H1 (cell line): ENCODE measurements around the gene CFAP54. TPM values are rescaled to one million over a fixed set of nuclear protein-coding genes. Genes with fewer than 3 reads are reported as not detected.
A peak's percentile ranks its signal among the peaks of the same experiment; 100 is the strongest.

Experiments used
- CTCF ChIA-PET: fragments of 300-600 bp; sonication (Branson Sonifier 250); formaldehyde crosslinking; loops from one replicate; lab custom pipeline; 2021; ENCODE audit not compliant: partially characterized antibody; lab: Charles Lee
- POLR2A ChIA-PET: fragments of 300-600 bp; sonication (Branson Sonifier 250); formaldehyde crosslinking; loops from one replicate; lab custom pipeline; 2021; ENCODE audit warnings: inconsistent platforms; ENCODE audit not compliant: partially characterized antibody; lab: Charles Lee
- DNase-seq, 2 experiments: peaks; one replicate each; pipeline versions ENCODE4 v3.0.0 to v3.0.0-alpha.2; 2010 to 2022; ENCODE audit warnings: low spot score in 2 of 2, low read depth in 1 of 2, mixed read lengths in 1 of 2
- FAIRE-seq: peaks from 2 replicates; lab custom pipeline; 2011; peaks lifted over from hg19 to GRCh38; lab: Jason Lieb, UNC
- H2AFZ ChIP-seq: 2 replicates; pipeline ENCODE4 v1.8.1; 2012; ENCODE audit warnings: low read length, inconsistent platforms
- H2AK5ac ChIP-seq: 2 replicates; pipeline ENCODE4 v1.6.1; 2013; ENCODE audit warnings: low read depth, low read length
- H2BK120ac ChIP-seq: replicated peaks from 2 replicates; pipeline ENCODE3; 2013; ENCODE audit warnings: low read depth, low read length, inconsistent platforms
- H2BK12ac ChIP-seq: 2 replicates; pipeline ENCODE4 v1.6.1; 2013; ENCODE audit warnings: low read depth, low read length
- H2BK15ac ChIP-seq: 2 replicates; pipeline ENCODE4 v1.6.1; 2013; ENCODE audit warnings: low read length
- H2BK20ac ChIP-seq: 2 replicates; pipeline ENCODE4 v1.6.1; 2013; ENCODE audit warnings: low read length
- H2BK5ac ChIP-seq: 2 replicates; pipeline ENCODE4 v1.6.1; 2013; ENCODE audit warnings: low read depth, low read length
- H3K14ac ChIP-seq: 2 replicates; pipeline ENCODE4 v1.6.1; 2013; ENCODE audit warnings: inconsistent platforms; ENCODE audit not compliant: insufficient read length
- H3K18ac ChIP-seq: 2 replicates; pipeline ENCODE4 v1.6.1; 2013; ENCODE audit warnings: low read length; ENCODE audit errors: extremely low read depth
- H3K23ac ChIP-seq: 2 replicates; pipeline ENCODE4 v1.6.1; 2013; ENCODE audit warnings: inconsistent platforms; ENCODE audit not compliant: insufficient read length
- H3K23me2 ChIP-seq: 2 replicates; pipeline ENCODE4 v1.6.1; 2013; ENCODE audit warnings: low read depth, low read length
- H3K27ac ChIP-seq: 2 replicates; pipeline ENCODE4 v1.6.1; 2011; ENCODE audit warnings: low read depth, low read length, inconsistent platforms
- H3K27me3 ChIP-seq, 4 experiments: replicated peaks in 1 of 4; 1 replicate in 1 of 4; 2 replicates in 3 of 4; pipeline versions ENCODE4 v1.6.1 to v1.8.1; 2011 to 2013; ENCODE audit warnings: low read length in 3 of 4, mild to moderate bottlenecking in 3 of 4, inconsistent platforms in 2 of 4, mixed read lengths in 2 of 4, moderate library complexity in 1 of 4; ENCODE audit not compliant: control insufficient read depth in 3 of 4, insufficient read depth in 3 of 4; ENCODE audit errors: extremely low read depth in 1 of 4
- H3K36me3 ChIP-seq, 4 experiments: 2 replicates each; pipeline versions ENCODE4 v1.6.1 to v1.8.1; 2011 to 2013; ENCODE audit warnings: mild to moderate bottlenecking in 4 of 4, low read length in 3 of 4, moderate library complexity in 2 of 4, control low read depth in 1 of 4, inconsistent platforms in 1 of 4; ENCODE audit not compliant: insufficient read depth in 4 of 4, control insufficient read depth in 2 of 4
- H3K4ac ChIP-seq: replicated peaks from 2 replicates; pipeline ENCODE3; 2013; ENCODE audit warnings: low read length, low read depth, mixed read lengths, inconsistent platforms; ENCODE audit not compliant: insufficient read length
- H3K4me1 ChIP-seq, 4 experiments: replicated peaks in 1 of 4; 1 replicate in 1 of 4; 2 replicates in 3 of 4; pipeline versions ENCODE4 v1.6.1 to v1.8.1; 2011 to 2013; ENCODE audit warnings: low read length in 3 of 4, inconsistent platforms in 2 of 4, mixed read lengths in 1 of 4; ENCODE audit not compliant: insufficient read depth in 4 of 4, control insufficient read depth in 3 of 4
- H3K4me2 ChIP-seq, 2 experiments: 2 replicates each; pipeline versions ENCODE4 v1.6.1 to v1.8.1; 2011 to 2013; ENCODE audit warnings: low read depth in 2 of 2, low read length in 2 of 2, control low read depth in 1 of 2, inconsistent platforms in 1 of 2, mild to moderate bottlenecking in 1 of 2; ENCODE audit not compliant: insufficient read depth in 1 of 2
- H3K4me3 ChIP-seq, 4 experiments: fragments of 200-600, 300-600 bp in 1 of 4; sonication (generic), shearing (Covaris generic), sonication (Bioruptor Twin) in 1 of 4; 2 replicates each; pipeline versions ENCODE4 v1.5.1 to v1.8.1; 2011 to 2016; ENCODE audit warnings: low read length in 4 of 4, low read depth in 3 of 4, control low read depth in 2 of 4, inconsistent platforms in 2 of 4, mild to moderate bottlenecking in 2 of 4, mixed read lengths in 1 of 4, moderate library complexity in 1 of 4; ENCODE audit not compliant: insufficient read depth in 2 of 4; ENCODE audit errors: extremely low read depth in 1 of 4
- H3K56ac ChIP-seq: replicated peaks from 2 replicates; pipeline ENCODE3; 2013; ENCODE audit warnings: low read depth, mild to moderate bottlenecking, mixed read lengths, low read length, inconsistent platforms; ENCODE audit not compliant: insufficient read length
- H3K79me1 ChIP-seq: 2 replicates; pipeline ENCODE4 v1.6.1; 2013; ENCODE audit warnings: low read depth, low read length, control low read depth
- H3K79me2 ChIP-seq, 2 experiments: 2 replicates each; pipeline versions ENCODE4 v1.6.1 to v1.8.1; 2012 to 2013; ENCODE audit warnings: low read length in 2 of 2, mild to moderate bottlenecking in 2 of 2, inconsistent platforms in 1 of 2; ENCODE audit not compliant: insufficient read depth in 2 of 2, control insufficient read depth in 1 of 2
- H3K9ac ChIP-seq, 4 experiments: replicated peaks in 1 of 4; 1 replicate in 1 of 4; 2 replicates in 3 of 4; pipeline versions ENCODE4 v1.6.1 to v1.8.1; 2011 to 2013; ENCODE audit warnings: low read depth in 3 of 4, low read length in 3 of 4, control low read depth in 2 of 4, mild to moderate bottlenecking in 2 of 4, moderate library complexity in 2 of 4, inconsistent platforms in 1 of 4; ENCODE audit errors: extremely low read depth in 1 of 4
- H3K9me3 ChIP-seq, 2 experiments: 2 replicates each; pipeline versions ENCODE4 v1.6.1 to v1.8.1; 2012 to 2013; ENCODE audit warnings: mild to moderate bottlenecking in 2 of 2, moderate library complexity in 2 of 2, control low read depth in 1 of 2, inconsistent platforms in 1 of 2, low read depth in 1 of 2, low read length in 1 of 2, mixed read lengths in 1 of 2; ENCODE audit not compliant: insufficient read depth in 2 of 2
- H4K20me1 ChIP-seq, 2 experiments: replicated peaks in 1 of 2; 2 replicates each; pipeline versions ENCODE3 to v1.8.1; 2011 to 2013; ENCODE audit warnings: inconsistent platforms in 2 of 2, low read length in 2 of 2, mild to moderate bottlenecking in 1 of 2; ENCODE audit not compliant: insufficient read depth in 2 of 2, control insufficient read depth in 1 of 2
- H4K5ac ChIP-seq: 2 replicates; pipeline ENCODE4 v1.6.1; 2013; ENCODE audit warnings: low read length, low read depth, mixed read lengths, inconsistent platforms; ENCODE audit not compliant: insufficient read length
- H4K8ac ChIP-seq: 2 replicates; pipeline ENCODE4 v1.8.0; 2013; ENCODE audit warnings: mild to moderate bottlenecking, moderate library complexity, low read length, inconsistent platforms; ENCODE audit not compliant: insufficient read depth; ENCODE audit errors: extremely low read depth
- H4K91ac ChIP-seq: replicated peaks from 2 replicates; pipeline ENCODE3; 2013; ENCODE audit warnings: low read length, mixed read lengths, inconsistent platforms; ENCODE audit not compliant: insufficient read length
- BRCA1 ChIP-seq: IDR thresholded peaks from 2 replicates; pipeline ENCODE4 v1.6.1; 2012; ENCODE audit warnings: low read depth, low read length, improper control_type of control experiment
- CHD2 ChIP-seq: IDR thresholded peaks from 2 replicates; pipeline ENCODE4 v1.6.1; 2012; ENCODE audit warnings: low read length, improper control_type of control experiment
- RNF2 ChIP-seq: fragments of 200-900, 300-1000 bp; sonication (generic); IDR thresholded peaks from 2 replicates; pipeline ENCODE4 v1.7.1; 2016; ENCODE audit warnings: borderline replicate concordance, low read depth, mild to moderate bottlenecking, antibody characterized with exemption, low read length; ENCODE audit not compliant: poor library complexity, severe bottlenecking; ENCODE audit errors: missing control alignments
- WGBS, 2 experiments: shearing (Covaris generic) in 1 of 2; methylation state at CpG; one replicate each; pipeline versions ENCODE4 v1.1.6 to v1.1.7; 2013 to 2015; ENCODE audit warnings: low lambda C conversion rate in 2 of 2, mixed read lengths in 2 of 2, inconsistent platforms in 1 of 2, low coverage in 1 of 2, missing lambda C conversion rate in 1 of 2; ENCODE audit not compliant: insufficient replicate concordance in 2 of 2, insufficient coverage in 1 of 2, insufficient read length in 1 of 2; ENCODE audit errors: extremely low coverage in 1 of 2, missing lambda C conversion rate in 1 of 2; 5-methylcytosine and 5-hydroxymethylcytosine counted together
- polyA plus RNA-seq, 7 experiments: library from polyadenylated mRNA; depleted of rRNA in 3 of 7; stranded (reverse) in 5 of 7; unstranded in 2 of 7; fragments of >200 nt in 5 of 7; fragments of 200-250 nt in 2 of 7; gene quantifications; 1 replicate in 5 of 7; 2 replicates in 1 of 7; 4 replicates in 1 of 7; pipeline versions ENCODE4 v1.2.1 to v1.2.3, GENCODE V29; 2011 to 2013; ENCODE audit warnings: missing spikeins in 2 of 7, mixed read lengths in 2 of 7
- total RNA-seq: library from RNA; stranded (reverse); fragmentation: NEBNext Ultra II Directional; extraction: Animal tissue kit (Norgen Biotek cat#: 25700); gene quantifications from 2 replicates; pipeline ENCODE4 v1.2.1, GENCODE V29; 2021
- TF ChIP-seq, protein P1 (sequence below): IDR thresholded peaks from 2 replicates; pipeline ENCODE4 v1.6.1; 2012; ENCODE audit warnings: inconsistent platforms

Gene CFAP54
- total and polyA plus RNA-seq, 2 of the 8 experiments (the other 6 are each of a cell fraction or from before 2014, with no cell fraction given) = 0.17 to 0.33 TPM

GRCh38 chr12:96687719-96688118 lies 198.3 kb downstream of the CFAP54 start:
- H2BK15ac ChIP-seq = no peak overlapping the region

More at GRCh38 chr12:96687719-96688118, 198.3 kb downstream of the CFAP54 start:
- Histone ChIP-seq H3K9me3 (no peaks in the 10 kb centered on the region), H3K27ac (no peak overlapping the region), H2BK20ac (no peak overlapping the region), H3K27me3 (no peaks in the 10 kb centered on the region), H3K4me2 (no peak overlapping the region), H4K91ac (no peak overlapping the region), H3K4me3 (no peak overlapping the region), H3K9ac (no peak overlapping the region), H2AFZ (peak overlapping the region; percentile 60; the same call in 1 of the 2 replicates), H4K5ac (no peak overlapping the region), H3K36me3 (no peaks in the 10 kb centered on the region), H3K14ac (no peak overlapping the region), H3K56ac (no peak overlapping the region), H3K4me1 (no peaks in the 10 kb centered on the region), H3K4ac (no peak overlapping the region), H2AK5ac (no peak overlapping the region), H3K79me1 (no peaks in the 10 kb centered on the region), H2BK5ac (no peak overlapping the region), H2BK120ac (no peak overlapping the region), H3K23ac (no peak overlapping the region), H3K23me2 (no peaks in the 10 kb centered on the region), H4K20me1 (no peaks in the 10 kb centered on the region), H3K18ac (no peak overlapping the region), H2BK12ac (no peak overlapping the region), H4K8ac (no peak overlapping the region)
- FAIRE-seq (no peak), DNase-seq (no peak)
- 90% methylated on average over 4 of the region's 4 CpGs; no CpG with 5 or more reads in 1 of the 2 experiments for WGBS, 2 experiments
- ChIA-PET CTCF (interaction anchor here (0.5 to 1.4 kb wide), 2 partner anchors 16 to 1311 kb away, joined by 3 to 4 read pairs; no protein-coding TSS in a partner anchor), POLR2A (no interaction called here)
- TF ChIP-seq CHD2 (no peak), RNF2 (no peak), BRCA1 (no peak)
- TF ChIP-seq, protein P1, sequence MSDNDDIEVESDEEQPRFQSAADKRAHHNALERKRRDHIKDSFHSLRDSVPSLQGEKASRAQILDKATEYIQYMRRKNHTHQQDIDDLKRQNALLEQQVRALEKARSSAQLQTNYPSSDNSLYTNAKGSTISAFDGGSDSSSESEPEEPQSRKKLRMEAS = no peak
- TF ChIP-seq, all 59 proteins: peak for 0
- H3K79me2 ChIP-seq = no peaks in the 10 kb centered on the region
